Lower leg skin (tissue), 3 donors: ENCODE results near the gene TIPRL.

ENCODE experiments used
- CTCF ChIP-seq, 3 donors: fragments of 450-650 bp; IDR thresholded peaks; one replicate each; pipeline ENCODE4 v1.5.1; 2016; ENCODE audit warnings: antibody characterized with exemption in 3 of 3, mild to moderate bottlenecking in 3 of 3, moderate library complexity in 2 of 3
- POLR2A ChIP-seq, 2 donors: fragments of 450-650 bp; IDR thresholded peaks; one replicate each; pipeline ENCODE4 v1.6.1; 2016 to 2017; ENCODE audit warnings: antibody characterized with exemption in 2 of 2, mild to moderate bottlenecking in 1 of 2, moderate library complexity in 1 of 2

DNA sequence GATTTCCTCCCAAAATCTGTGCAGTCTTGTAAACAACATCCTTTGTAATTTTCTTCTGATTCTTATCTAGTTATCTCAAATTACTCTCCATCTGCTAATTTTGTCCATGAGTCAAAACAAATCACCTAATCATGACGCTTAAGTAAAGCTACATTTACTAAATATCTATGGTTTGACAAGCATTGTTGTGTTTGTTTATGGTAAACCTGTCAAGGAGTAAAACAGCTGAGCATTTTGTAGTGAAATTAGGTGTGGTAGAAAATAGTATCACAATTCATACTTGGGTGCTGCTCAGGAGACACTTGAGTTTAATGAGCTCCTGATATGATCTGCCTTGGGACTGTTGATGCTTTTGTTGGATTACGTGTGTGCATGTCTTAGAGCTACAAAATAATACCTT, 11.6 kb downstream of the TIPRL start:
- TF ChIP-seq CTCF (IDR thresholded peaks at IDR 0.05) (no peak), POLR2A (IDR thresholded peaks at IDR 0.05) (no peak)
